A549 treated with AZD9567 at 1 μM for 4 hours (cell line): Measurements from ENCODE around the gene ATF5. TPM values are rescaled to one million over a fixed set of nuclear protein-coding genes. Genes with fewer than 3 reads are reported as not detected.

Experiments
- total RNA-seq: library from RNA; stranded (reverse); fragments of 200-300 nt; extraction: Qiagen RNA extraction; gene quantifications from 5 replicates; pipeline ENCODE4 v1.2.3, GENCODE V29; 2022; ENCODE audit not compliant: insufficient read depth

Gene ATF5, protein sequence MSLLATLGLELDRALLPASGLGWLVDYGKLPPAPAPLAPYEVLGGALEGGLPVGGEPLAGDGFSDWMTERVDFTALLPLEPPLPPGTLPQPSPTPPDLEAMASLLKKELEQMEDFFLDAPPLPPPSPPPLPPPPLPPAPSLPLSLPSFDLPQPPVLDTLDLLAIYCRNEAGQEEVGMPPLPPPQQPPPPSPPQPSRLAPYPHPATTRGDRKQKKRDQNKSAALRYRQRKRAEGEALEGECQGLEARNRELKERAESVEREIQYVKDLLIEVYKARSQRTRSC
- total RNA-seq, result 54.7 to 64.6 TPM (median 58.0 TPM) in 5 replicates

DNA sequence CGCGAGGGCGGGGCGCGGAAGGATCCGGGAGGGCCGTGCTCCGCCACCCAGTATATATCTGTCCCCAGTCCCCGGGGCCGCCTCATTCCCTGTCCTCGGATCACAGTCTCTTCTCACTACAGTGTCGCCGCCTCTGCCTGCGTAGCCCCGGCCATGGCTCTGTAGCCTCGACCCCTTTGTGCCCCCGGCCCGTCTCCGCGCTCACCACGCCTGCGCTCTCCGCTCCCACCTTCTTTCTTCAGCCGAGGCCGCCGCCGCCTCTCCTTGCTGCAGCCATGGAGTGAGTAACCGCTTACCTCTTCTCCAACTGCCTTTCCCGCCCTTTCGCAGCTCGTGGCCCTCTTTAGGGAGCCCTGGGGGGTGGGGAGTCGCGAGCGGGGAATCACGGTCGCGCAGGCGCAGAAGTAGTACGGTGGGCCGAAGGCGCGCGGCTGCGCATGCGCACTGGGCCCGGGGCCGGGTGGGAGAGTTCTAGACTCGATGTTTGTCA lies at the start of gene ATF5, which contains the start of gene NUP62:
Gene ATF5, plus strand, starts transcription at position 85 of the 490 bp plus-strand sequence. CDS start 1,646 bp downstream, outside the sequence.
Gene NUP62, minus strand, starts transcription at position 384 of the 490 bp plus-strand sequence. CDS start 19,697 bp downstream, outside the sequence.

GRCh38 chr19:49896863-49897621 lies 32.0 kb upstream of the ATF5 start, which contains the start of gene IL4I1:
Gene IL4I1 (minus strand): TSS chr19:49896887. CDS start chr19:49896160, 727 bp downstream.

DNA sequence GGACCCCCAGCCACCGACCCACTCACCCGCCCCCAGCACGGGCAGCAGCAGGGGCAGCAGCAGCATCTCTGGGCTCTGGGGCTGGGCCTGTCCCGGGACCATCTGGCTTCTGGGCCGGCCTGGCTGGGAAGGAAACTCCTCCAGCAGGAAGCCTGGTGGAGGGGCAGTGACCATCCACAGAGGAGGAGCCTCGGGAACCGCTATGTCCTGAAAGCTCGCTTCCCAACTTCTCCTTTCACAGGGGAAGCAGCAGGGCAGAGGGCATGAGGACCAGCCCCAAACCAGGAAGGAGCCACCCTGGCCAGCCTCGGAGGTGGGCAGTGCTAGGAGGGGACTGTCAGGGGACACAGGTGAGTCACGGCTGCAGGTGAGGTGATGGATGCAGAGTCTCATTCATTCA lies 32.0 kb downstream of the ATF5 start, which contains the start of gene SIGLEC11:
Gene SIGLEC11, minus strand, starts transcription at position 193 of the 400 bp plus-strand sequence. Its CDS starts 91 bp downstream, at position 102.

Other genes with a start within 250 kb of the ATF5 start
- 3.6 to 6.2 TPM (median 5.7 TPM) in 5 replicates for gene ADM5, start 239.6 kb upstream of the ATF5 start, total RNA-seq
- 5.0 to 13.7 TPM (median 11.4 TPM) in 5 replicates for gene CPT1C, start 238.1 kb upstream of the ATF5 start, total RNA-seq
- gene TSKS, start 165.9 kb upstream of the ATF5 start, total RNA-seq, result not detected in 5 replicates
- gene AP2A1, start 162.2 kb upstream of the ATF5 start, total RNA-seq, result 55.3 to 61.9 TPM (median 56.1 TPM) in 5 replicates
- gene FUZ, start 115.9 kb upstream of the ATF5 start, total RNA-seq, result 12.6 to 14.5 TPM (median 13.6 TPM) in 5 replicates
- gene MED25, start 110.9 kb upstream of the ATF5 start, total RNA-seq, result 57.3 to 69.4 TPM (median 66.8 TPM) in 5 replicates
- gene PTOV1, start 78.0 kb upstream of the ATF5 start, total RNA-seq, result 114 to 153 TPM (median 145 TPM) in 5 replicates
- gene PNKP, start 61.6 kb upstream of the ATF5 start, total RNA-seq, result 17.3 to 59.3 TPM (median 55.7 TPM) in 5 replicates
- gene AKT1S1, start 51.9 kb upstream of the ATF5 start, total RNA-seq, result 70.4 to 112 TPM (median 102 TPM) in 5 replicates
- 15.2 to 22.6 TPM (median 21.4 TPM) in 5 replicates for gene TBC1D17, start 51.5 kb upstream of the ATF5 start, total RNA-seq
- 0.56 to 0.75 TPM (median 0.58 TPM) in 4 of 5 replicates, not detected in the other for gene IL4I1, start 32.3 kb upstream of the ATF5 start, total RNA-seq
- 66.9 to 86.4 TPM (median 81.1 TPM) in 5 replicates for gene NUP62, start 299 bp downstream of the ATF5 start, total RNA-seq
- gene SIGLEC11, start 32.0 kb downstream of the ATF5 start, total RNA-seq, result 0.03 TPM in 1 of 5 replicates, not detected in the others
- gene VRK3, start 96.2 kb downstream of the ATF5 start, total RNA-seq, result 40.2 to 47.6 TPM (median 43.1 TPM) in 5 replicates
- 7.4 to 10.0 TPM (median 9.7 TPM) in 5 replicates for gene ZNF473, start 96.8 kb downstream of the ATF5 start, total RNA-seq
- not detected in 5 replicates for gene IZUMO2, start 234.1 kb downstream of the ATF5 start, total RNA-seq